ENCODE measurements around the gene GRIK4. TPM values are rescaled to one million over a fixed set of nuclear protein-coding genes. Genes with fewer than 3 reads are reported as not detected.
A peak's percentile ranks its signal among the peaks of the same experiment; 100 is the strongest.
"Not testable (repeated sequence)": the region's sequence is repeated elsewhere in the genome, so short reads cannot be mapped to it uniquely, and the experiment has no call there.

The GRIK4 gene
- total RNA-seq, 1 donor from 2014 or later, result not detected

- DNase-seq (ENCODE audit: missing footprints); ATAC-seq; intact Hi-C loops (cut with DNase I): not testable (repeated sequence)
Measured at GRCh38 chr11:120582535-120582934, 71.0 kb downstream of the GRIK4 start.

GRCh38 chr11:120586072-120586471 lies 74.5 kb downstream of the GRIK4 start:
- intact Hi-C loops (cut with DNase I), result no loop called here
- ATAC-seq (no peak), DNase-seq (ENCODE audit: missing footprints) (no peak)

GRCh38 chr11:120586728-120587127 lies 75.2 kb downstream of the GRIK4 start:
- ATAC-seq (no peak), DNase-seq (ENCODE audit: missing footprints) (no peak)
- intact Hi-C loops (cut with DNase I), result no loop called here

GRCh38 chr11:120587299-120587698 lies 75.8 kb downstream of the GRIK4 start:
- intact Hi-C loops (cut with DNase I), result no loop called here
- DNase-seq (ENCODE audit: missing footprints) (no peak), ATAC-seq (no peak)

- DNase-seq (ENCODE audit: missing footprints) (no peak), ATAC-seq (no peak)
- intact Hi-C loops (cut with DNase I), result no loop called here
Measured at GRCh38 chr11:120589376-120589775, 77.8 kb downstream of the GRIK4 start.

GRCh38 chr11:120590472-120590871 lies 78.9 kb downstream of the GRIK4 start:
- ATAC-seq (no peak), DNase-seq (ENCODE audit: missing footprints) (no peak)
- intact Hi-C loops (cut with DNase I), result no loop called here

GRCh38 chr11:120594746-120595145 lies 83.2 kb downstream of the GRIK4 start:
- DNase-seq (ENCODE audit: missing footprints), result no peak
- intact Hi-C loops (cut with DNase I), result no loop called here
- ATAC-seq, result no peak

GRCh38 chr11:120595557-120595956 lies 84.0 kb downstream of the GRIK4 start:
- ATAC-seq, result no peak
- DNase-seq (ENCODE audit: missing footprints), result no peak
- intact Hi-C loops (cut with DNase I), result no loop called here

- ATAC-seq (no peak), DNase-seq (ENCODE audit: missing footprints) (no peak)
- intact Hi-C loops (cut with DNase I), result no loop called here
Measured at GRCh38 chr11:120597250-120598215, 86.0 kb downstream of the GRIK4 start.

- intact Hi-C loops (cut with DNase I), result no loop called here
- ATAC-seq (no peak), DNase-seq (ENCODE audit: missing footprints) (no peak)
Measured at GRCh38 chr11:120598517-120599257, 87.1 kb downstream of the GRIK4 start.

GRCh38 chr11:120599816-120600420 lies 88.4 kb downstream of the GRIK4 start:
- DNase-seq (ENCODE audit: missing footprints) (no peak), ATAC-seq (no peak)
- intact Hi-C loops (cut with DNase I), result no loop called here

GRCh38 chr11:120601536-120601935 lies 90.0 kb downstream of the GRIK4 start:
- DNase-seq (ENCODE audit: missing footprints), result no peak
- ATAC-seq, result no peak
- intact Hi-C loops (cut with DNase I), result no loop called here

GRCh38 chr11:120603071-120603470 lies 91.5 kb downstream of the GRIK4 start:
- DNase-seq (ENCODE audit: missing footprints) (no peak), ATAC-seq (no peak)
- intact Hi-C loops (cut with DNase I), result no loop called here

- intact Hi-C loops (cut with DNase I), result no loop called here
- DNase-seq (ENCODE audit: missing footprints) (no peak), ATAC-seq (no peak)
Measured at GRCh38 chr11:120605469-120605868, 93.9 kb downstream of the GRIK4 start.

GRCh38 chr11:120606211-120607010 lies 94.9 kb downstream of the GRIK4 start:
- intact Hi-C loops (cut with DNase I), result no loop called here
- DNase-seq (ENCODE audit: missing footprints), result no peak
- ATAC-seq, result no peak

- intact Hi-C loops (cut with DNase I), result no loop called here
- DNase-seq (ENCODE audit: missing footprints), result no peak
- ATAC-seq, result no peak
Measured at GRCh38 chr11:120608061-120608460, 96.5 kb downstream of the GRIK4 start.

- DNase-seq (ENCODE audit: missing footprints) (no peak), ATAC-seq (peak; percentile 72)
- intact Hi-C loops (cut with DNase I), result no loop called here
Measured at GRCh38 chr11:120608760-120609211, 97.2 kb downstream of the GRIK4 start.

- no peak for ATAC-seq
Measured at GRCh38 chr11:120610111-120610510, 98.6 kb downstream of the GRIK4 start.

GRCh38 chr11:120611581-120611980 lies 100.0 kb downstream of the GRIK4 start:
- ATAC-seq (no peak), DNase-seq (ENCODE audit: missing footprints) (no peak)
- intact Hi-C loops (cut with DNase I), result no loop called here

More at GRCh38 chr11:120610111-120610510, 98.6 kb downstream of the GRIK4 start:
- intact Hi-C loops (cut with DNase I), result no loop called here
- DNase-seq (ENCODE audit: missing footprints), result no peak
